GM18909 (cell line): Measurements from ENCODE around the gene KLHL3.

Experiments used
- ATAC-seq: cut with Tn5 transposase; IDR thresholded peaks from one replicate; pipeline ENCODE4 v1.9.1; 2021; ENCODE audit warnings: mild to moderate bottlenecking; ENCODE audit not compliant: unreplicated experiment, poor library complexity

KLHL3 gene

GRCh38 chr5:137616046-137616445 is 119.8 kb downstream of the KLHL3 start:
- no peak for ATAC-seq

- no peak for ATAC-seq
These were observed 120.6 kb downstream of the KLHL3 start for GRCh38 chr5:137615171-137615775.

- ATAC-seq, result no peak
These were observed 122.2 kb downstream of the KLHL3 start for GRCh38 chr5:137613554-137614265.

- ATAC-seq, result no peak
These were observed 123.3 kb downstream of the KLHL3 start for GRCh38 chr5:137612576-137612975.

GRCh38 chr5:137611794-137612435 is 124.0 kb downstream of the KLHL3 start:
- no peak for ATAC-seq

GRCh38 chr5:137611011-137611580 is 124.8 kb downstream of the KLHL3 start:
- no peak for ATAC-seq

GRCh38 chr5:137610598-137610997 is 125.3 kb downstream of the KLHL3 start:
- ATAC-seq, result no peak

- no peak for ATAC-seq
These were observed 126.8 kb downstream of the KLHL3 start for GRCh38 chr5:137609127-137609526.

GRCh38 chr5:137607771-137608170 is 128.1 kb downstream of the KLHL3 start:
- no peak for ATAC-seq

GRCh38 chr5:137606401-137606800 is 129.5 kb downstream of the KLHL3 start:
- ATAC-seq, result no peak

GRCh38 chr5:137605411-137605810 is 130.5 kb downstream of the KLHL3 start:
- no peak for ATAC-seq

- no peak for ATAC-seq
These were observed 131.4 kb downstream of the KLHL3 start for GRCh38 chr5:137604348-137605095.

- no peak for ATAC-seq
These were observed 132.0 kb downstream of the KLHL3 start for GRCh38 chr5:137603891-137604290.

GRCh38 chr5:137603356-137603755 is 132.5 kb downstream of the KLHL3 start:
- no peak for ATAC-seq

GRCh38 chr5:137602721-137603273 is 133.1 kb downstream of the KLHL3 start:
- ATAC-seq, result no peak

- ATAC-seq, result no peak
These were observed 135.0 kb downstream of the KLHL3 start for GRCh38 chr5:137600721-137601360.

- ATAC-seq, result no peak
These were observed 136.4 kb downstream of the KLHL3 start for GRCh38 chr5:137599457-137599856.

GRCh38 chr5:137598399-137598798 is 137.5 kb downstream of the KLHL3 start:
- ATAC-seq, result no peak

GRCh38 chr5:137596941-137597340 is 138.9 kb downstream of the KLHL3 start:
- ATAC-seq, result no peak
